GM12878 (cell line): ENCODE data around the gene CAMK2D. TPM values are rescaled to one million over a fixed set of nuclear protein-coding genes. Genes with fewer than 3 reads are reported as not detected.

Source experiments
- ATAC-seq: fragments of 200-7000 bp; cut with Tn5 transposase; 3 replicates; pipeline ENCODE4 v1.9.1; 2020; ENCODE audit warnings: mild to moderate bottlenecking, moderate library complexity
- BruUV-seq: library from RNA; stranded (reverse); fragments of 400-500 nt; replicated peaks from 2 replicates; lab custom pipeline; 2021; lab: Mats Ljungman, UMichigan
- CTCF ChIA-PET: fragments of 300-600 bp; sonication (Branson Sonifier 250); formaldehyde crosslinking; extraction: SDS; loops from one replicate; lab custom pipeline; 2021; ENCODE audit warnings: inconsistent platforms; lab: Yijun Ruan, JAX
- POLR2A ChIA-PET: fragments of 350-600 bp; formaldehyde crosslinking; extraction: SDS; loops from one replicate; lab custom pipeline; 2021; ENCODE audit warnings: inconsistent platforms; lab: Charles Lee
- RAD21 ChIA-PET: fragments of 300-600 bp; sonication (Branson Sonifier 250); formaldehyde crosslinking; loops from one replicate; lab custom pipeline; 2023; ENCODE audit warnings: antibody characterized with exemption; ENCODE audit not compliant: unreplicated experiment; lab: Charles Lee
- SMC1A ChIA-PET: fragments of 300-600 bp; sonication (Branson Sonifier 250); formaldehyde crosslinking; loops from one replicate; lab custom pipeline; 2023; ENCODE audit not compliant: unreplicated experiment, uncharacterized antibody; lab: Charles Lee
- DNase-seq: peaks from one replicate; pipeline ENCODE4 v3.0.0-alpha.2; 2011; ENCODE audit warnings: low read depth, low spot score
- FAIRE-seq: peaks from 3 replicates; lab custom pipeline; 2011; peaks lifted over from hg19 to GRCh38; lab: Jason Lieb, UNC
- H2AFZ ChIP-seq: 2 replicates; pipeline ENCODE4 v1.6.0; 2011; ENCODE audit warnings: low read depth, low read length, control low read depth; ENCODE audit not compliant: control insufficient read depth
- H3K27ac ChIP-seq: 2 replicates; pipeline ENCODE4 v1.5.1; 2011; ENCODE audit warnings: control low read depth; ENCODE audit not compliant: control insufficient read depth, insufficient read depth
- H3K27me3 ChIP-seq, 2 experiments: replicated peaks in 1 of 2; 2 replicates each; pipeline versions ENCODE4 v1.6.0 to v1.6.1; 2011; ENCODE audit warnings: low read length in 1 of 2; ENCODE audit not compliant: control insufficient read depth in 2 of 2, insufficient read depth in 2 of 2
- H3K36me3 ChIP-seq, 2 experiments: 2 replicates each; pipeline ENCODE4 v1.5.1; 2011; ENCODE audit warnings: low read length in 1 of 2; ENCODE audit not compliant: control insufficient read depth in 2 of 2, insufficient read depth in 2 of 2
- H3K4me1 ChIP-seq: 2 replicates; pipeline ENCODE4 v1.6.1; 2011; ENCODE audit warnings: mild to moderate bottlenecking, low read length, moderate library complexity, mixed read lengths; ENCODE audit not compliant: control insufficient read depth, insufficient read depth
- H3K4me2 ChIP-seq: 2 replicates; pipeline ENCODE4 v1.6.0; 2011; ENCODE audit warnings: control low read depth; ENCODE audit not compliant: control insufficient read depth, insufficient read depth
- H3K4me3 ChIP-seq: fragments of 200-600 bp; sonication (generic); 2 replicates; pipeline ENCODE4 v1.5.1; 2016
- H3K79me2 ChIP-seq: 2 replicates; pipeline ENCODE4 v1.6.0; 2011; ENCODE audit warnings: low read length; ENCODE audit not compliant: control insufficient read depth, insufficient read depth
- H3K9ac ChIP-seq: 2 replicates; pipeline ENCODE4 v1.8.0; 2011; ENCODE audit warnings: low read length, control low read depth, mixed read lengths; ENCODE audit not compliant: control insufficient read depth, insufficient read depth
- H3K9me3 ChIP-seq: replicated peaks from 3 replicates; pipeline ENCODE4 v1.5.1; 2011; ENCODE audit warnings: mild to moderate bottlenecking, low read length; ENCODE audit not compliant: control insufficient read depth, insufficient read depth
- H4K20me1 ChIP-seq: 2 replicates; pipeline ENCODE4 v1.6.0; 2011; ENCODE audit not compliant: control insufficient read depth, insufficient read depth
- ASH2L ChIP-seq: fragments of 300-600, 200-600 bp; sonication (generic); IDR thresholded peaks from 2 replicates; pipeline ENCODE4 v1.6.1; 2017; ENCODE audit warnings: low read depth, mild to moderate bottlenecking, borderline replicate concordance
- CHD2 ChIP-seq: IDR thresholded peaks from 2 replicates; pipeline ENCODE4 v1.6.1; 2011; ENCODE audit warnings: low read depth, low read length, improper control_type of control experiment, borderline replicate concordance
- CHD4 ChIP-seq: fragments of 200-600 bp; sonication (generic); IDR thresholded peaks from 2 replicates; pipeline ENCODE4 v1.6.1; 2016; ENCODE audit warnings: mild to moderate bottlenecking
- EED ChIP-seq: sonication (generic); IDR thresholded peaks from 2 replicates; pipeline ENCODE4 v1.6.1; 2016; ENCODE audit warnings: antibody characterized with exemption, low read depth
- ESRRA ChIP-seq: IDR thresholded peaks from 2 replicates; pipeline ENCODE4 v1.6.1; 2012; ENCODE audit warnings: mild to moderate bottlenecking, low read length, improper control_type of control experiment
- FOXK2 ChIP-seq: fragments of 450-650 bp; IDR thresholded peaks from 2 replicates; pipeline ENCODE4 v1.6.1; 2017; ENCODE audit warnings: mild to moderate bottlenecking, moderate library complexity
- FOXM1 ChIP-seq: IDR thresholded peaks from 2 replicates; pipeline ENCODE4 v1.6.1; 2012; ENCODE audit warnings: low read depth, mild to moderate bottlenecking, inconsistent platforms, low read length, moderate library complexity
- IKZF2 ChIP-seq, 2 experiments: fragments of 450-650 bp; IDR thresholded peaks; 2 replicates each; pipeline ENCODE4 v1.6.1; 2017; ENCODE audit warnings: mild to moderate bottlenecking in 2 of 2, moderate library complexity in 2 of 2
- KAT2A ChIP-seq: conservative IDR thresholded peaks from 2 replicates; pipeline ENCODE4 v1.6.1; 2011; ENCODE audit warnings: low read depth, low read length; ENCODE audit not compliant: control insufficient read depth
- KDM1A ChIP-seq: fragments of 200-600 bp; sonication (generic); IDR thresholded peaks from 2 replicates; pipeline ENCODE4 v1.6.1; 2016; ENCODE audit warnings: borderline replicate concordance
- LARP7 ChIP-seq: fragments of 450-650 bp; IDR thresholded peaks from 2 replicates; pipeline ENCODE4 v1.6.1; 2017; ENCODE audit warnings: mild to moderate bottlenecking
- MEF2B ChIP-seq: fragments of 450-650 bp; IDR thresholded peaks from 2 replicates; pipeline ENCODE4 v1.6.1; 2018; ENCODE audit warnings: mild to moderate bottlenecking, moderate library complexity; ENCODE audit not compliant: partially characterized antibody, poor library complexity, severe bottlenecking
- MLLT1 ChIP-seq: fragments of 450-650 bp; IDR thresholded peaks from 2 replicates; pipeline ENCODE4 v1.6.1; 2016; ENCODE audit warnings: mild to moderate bottlenecking
- MYB ChIP-seq: fragments of 150-350 bp; IDR thresholded peaks from 2 replicates; pipeline ENCODE4 v1.6.1; 2014; ENCODE audit warnings: mild to moderate bottlenecking, low read depth, low read length, borderline replicate concordance
- NR2F1 ChIP-seq: fragments of 450-650 bp; conservative IDR thresholded peaks from 2 replicates; pipeline ENCODE4 v1.6.1; 2017; ENCODE audit warnings: mild to moderate bottlenecking
- SREBF2 ChIP-seq: IDR thresholded peaks from 2 replicates; pipeline ENCODE4 v1.6.1; 2012; ENCODE audit warnings: mild to moderate bottlenecking, low read length
- STAT1 ChIP-seq: fragments of 450-650 bp; conservative IDR thresholded peaks from 2 replicates; pipeline ENCODE4 v1.6.1; 2014; ENCODE audit warnings: antibody characterized with exemption, mild to moderate bottlenecking
- TARDBP ChIP-seq: IDR thresholded peaks from 2 replicates; pipeline ENCODE4 v1.6.1; 2016; ENCODE audit warnings: borderline replicate concordance
- ZBED1 ChIP-seq: IDR thresholded peaks from 2 replicates; pipeline ENCODE4 v1.6.1; 2016; ENCODE audit warnings: borderline replicate concordance
- in situ Hi-C: fragments of 300-500 bp; cut with MboI; formaldehyde crosslinking; loops from 9 replicates; pipeline ENCODE4 v1.14.3; 2018; ENCODE audit warnings: mixed read lengths
- intact Hi-C: fragments of 100-400 bp; cut with micrococcal nuclease; formaldehyde crosslinking; loops from one replicate; pipeline ENCODE4 v1.14.2; 2022; ENCODE audit not compliant: unreplicated experiment
- polyA plus RNA-seq, 11 experiments: library from polyadenylated mRNA; depleted of rRNA in 4 of 11; unstranded in 6 of 11; stranded (reverse) in 5 of 11; fragments of >200 nt; fragmentation: Nextera tagmentation in 4 of 11; fragmentation: Illumina TruSeq in 1 of 11; extraction: Ambion mirVana in 4 of 11; extraction: Trizol in 1 of 11; gene quantifications; 1 replicate in 1 of 11; 2 replicates in 10 of 11; pipeline versions ENCODE4 v1.2.1 to v1.2.3, GENCODE V29; 2011 to 2016; ENCODE audit warnings: inconsistent platforms in 2 of 11, missing spikeins in 2 of 11, low read depth in 1 of 11
- total RNA-seq, 4 experiments: library from RNA; depleted of rRNA in 3 of 4; stranded (reverse); fragments of >200 nt in 3 of 4; fragmentation: Illumina TruSeq in 1 of 4; extraction: Trizol in 1 of 4; gene quantifications; 2 replicates each; pipeline versions ENCODE4 v1.2.1 to v1.2.3, GENCODE V29; 2013 to 2021
- TF ChIP-seq, protein P1 (sequence below): IDR thresholded peaks from 2 replicates; pipeline ENCODE4 v1.6.1; 2012; ENCODE audit warnings: low read depth, low read length, improper control_type of control experiment
- TF ChIP-seq, protein P2 (sequence below): fragments of 450-650 bp; IDR thresholded peaks from 2 replicates; pipeline ENCODE4 v1.6.1; 2017; ENCODE audit warnings: mild to moderate bottlenecking, low read depth, inconsistent platforms; ENCODE audit not compliant: poor library complexity, severe bottlenecking

Gene CAMK2D
- total and polyA plus RNA-seq, 10 of the 15 experiments (the other 5 are each of a cell fraction or from before 2014, with no cell fraction given), result 6.9 to 88.5 (median 12.9) TPM

DNA sequence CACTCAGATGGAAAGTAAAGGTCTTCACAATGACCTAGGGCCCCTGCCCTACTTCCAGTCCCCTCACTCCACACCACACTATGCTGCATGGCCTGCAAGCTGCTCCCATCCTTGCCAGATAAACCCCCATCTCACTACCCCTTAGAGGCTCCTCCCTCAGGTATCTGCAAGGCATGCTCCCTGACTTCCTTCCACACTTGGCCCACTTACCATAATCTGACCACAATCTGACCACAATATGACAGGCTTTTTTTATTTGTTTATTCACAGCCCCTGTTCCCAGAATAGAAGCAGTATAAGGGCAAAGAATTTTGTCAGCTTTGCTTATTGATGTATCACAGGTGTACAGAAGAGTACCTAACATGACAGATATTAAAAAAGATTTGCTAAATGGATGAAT lies 124.7 kb downstream of the CAMK2D start:
- SMC1A ChIA-PET, result interaction anchor here (0.6 to 17.1 kb wide), 40 partner anchors 8 to 435 kb away, joined by 3 to 282 read pairs (median 6); no protein-coding TSS in a partner anchor
- H3K4me3 ChIP-seq, result peak overlapping the region; percentile 9; the same call in 1 of the 2 replicates
- FAIRE-seq, result no peak
- H2AFZ ChIP-seq, result no peak overlapping the region
- peaks cover 17% of the 10 kb centered on the region for H3K79me2 ChIP-seq
- RAD21 ChIA-PET, result interaction anchor here (0.8 to 4.9 kb wide), 23 partner anchors 10 to 388 kb away, joined by 3 to 72 read pairs (median 6); no protein-coding TSS in a partner anchor
- ATAC-seq, result peak; percentile 41
- H3K4me2 ChIP-seq, result peak overlapping the region; percentile 28
- peaks cover 0 to 2% of the 10 kb centered on the region in 2 experiments; a peak in 1 of 4 replicates for H3K36me3 ChIP-seq
- POLR2A ChIA-PET, result interaction anchor here (1.0 to 4.0 kb wide), 10 partner anchors 22 to 284 kb away, joined by 3 to 20 read pairs (median 4); no protein-coding TSS in a partner anchor
- H3K4me1 ChIP-seq, result peaks cover 55% of the 10 kb centered on the region
- in situ Hi-C loops, result no loop called here
- H3K9ac ChIP-seq, result no peak overlapping the region
- H3K9me3 ChIP-seq, result no peaks in the 10 kb centered on the region
- DNase-seq, result no peak
- no peaks in the 10 kb centered on the region for H3K27me3 ChIP-seq
- intact Hi-C loops, result loop anchor here (1.0 to 2.0 kb wide), 3 partner anchors 50 to 126 kb away; no protein-coding TSS in a partner anchor
- no peaks in the 10 kb centered on the region for H4K20me1 ChIP-seq
- no TSS peak for BruUV-seq
- CTCF ChIA-PET, result interaction anchor here (0.7 to 7.0 kb wide), 29 partner anchors 8 to 542 kb away, joined by 3 to 46 read pairs (median 5); no protein-coding TSS in a partner anchor
- peak overlapping the region; percentile 16 for H3K27ac ChIP-seq
- TF ChIP-seq KDM1A (no peak), FOXM1 (no peak), MYB (no peak), SREBF2 (no peak), IKZF2 (IDR thresholded peaks at IDR 0.05) (peak in 1 of 2 experiments; percentile 35; a peak in 1 of 4 replicates), ESRRA (no peak), ZBED1 (no peak), CHD4 (no peak), KAT2A (no peak), EED (no peak), TARDBP (no peak), MLLT1 (peak; percentile 75), FOXK2 (no peak), NR2F1 (0 out of 2 replicates have a peak, but pooled peaks have one; percentile 19), ASH2L (no peak), MEF2B (peak; percentile 46), LARP7 (no peak), CHD2 (no peak), STAT1 (no peak)
- TF ChIP-seq, protein P1, sequence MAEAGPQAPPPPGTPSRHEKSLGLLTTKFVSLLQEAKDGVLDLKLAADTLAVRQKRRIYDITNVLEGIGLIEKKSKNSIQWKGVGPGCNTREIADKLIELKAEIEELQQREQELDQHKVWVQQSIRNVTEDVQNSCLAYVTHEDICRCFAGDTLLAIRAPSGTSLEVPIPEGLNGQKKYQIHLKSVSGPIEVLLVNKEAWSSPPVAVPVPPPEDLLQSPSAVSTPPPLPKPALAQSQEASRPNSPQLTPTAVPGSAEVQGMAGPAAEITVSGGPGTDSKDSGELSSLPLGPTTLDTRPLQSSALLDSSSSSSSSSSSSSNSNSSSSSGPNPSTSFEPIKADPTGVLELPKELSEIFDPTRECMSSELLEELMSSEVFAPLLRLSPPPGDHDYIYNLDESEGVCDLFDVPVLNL, result no peak
- TF ChIP-seq, protein P2, sequence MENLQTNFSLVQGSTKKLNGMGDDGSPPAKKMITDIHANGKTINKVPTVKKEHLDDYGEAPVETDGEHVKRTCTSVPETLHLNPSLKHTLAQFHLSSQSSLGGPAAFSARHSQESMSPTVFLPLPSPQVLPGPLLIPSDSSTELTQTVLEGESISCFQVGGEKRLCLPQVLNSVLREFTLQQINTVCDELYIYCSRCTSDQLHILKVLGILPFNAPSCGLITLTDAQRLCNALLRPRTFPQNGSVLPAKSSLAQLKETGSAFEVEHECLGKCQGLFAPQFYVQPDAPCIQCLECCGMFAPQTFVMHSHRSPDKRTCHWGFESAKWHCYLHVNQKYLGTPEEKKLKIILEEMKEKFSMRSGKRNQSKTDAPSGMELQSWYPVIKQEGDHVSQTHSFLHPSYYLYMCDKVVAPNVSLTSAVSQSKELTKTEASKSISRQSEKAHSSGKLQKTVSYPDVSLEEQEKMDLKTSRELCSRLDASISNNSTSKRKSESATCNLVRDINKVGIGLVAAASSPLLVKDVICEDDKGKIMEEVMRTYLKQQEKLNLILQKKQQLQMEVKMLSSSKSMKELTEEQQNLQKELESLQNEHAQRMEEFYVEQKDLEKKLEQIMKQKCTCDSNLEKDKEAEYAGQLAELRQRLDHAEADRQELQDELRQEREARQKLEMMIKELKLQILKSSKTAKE, result no peak
